ENCODE measurements around the gene ZNF479.
"Not testable (repeated sequence)": the region's sequence is repeated elsewhere in the genome, so short reads cannot be mapped to it uniquely, and the experiment has no call there.

Gene ZNF479

DNA sequence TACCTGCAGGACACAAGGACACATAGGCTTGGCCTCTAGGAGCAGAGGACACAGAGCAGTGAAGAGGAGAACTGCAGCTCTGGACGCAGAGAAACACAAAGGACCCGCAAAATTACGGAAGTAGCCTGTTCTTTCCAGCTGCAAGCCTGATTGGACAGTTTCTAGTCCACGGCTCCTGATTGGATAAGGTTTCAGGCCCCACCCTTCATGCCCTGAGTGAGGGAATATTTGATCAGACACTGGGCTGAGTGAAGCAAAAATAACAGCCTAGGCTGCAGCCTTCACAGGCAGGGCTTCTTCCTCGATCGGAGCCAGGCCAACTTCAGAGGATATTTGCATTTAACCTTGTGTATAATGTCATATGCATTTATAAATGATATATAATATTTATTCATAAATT, at the start of gene ZNF479:
ZNF479 (minus strand) TSS at position 101 of the 400 bp plus-strand sequence. CDS start 112 bp downstream, outside the sequence.
- not testable (repeated sequence) for DNase-seq (ENCODE audit: low spot score)

DNA sequence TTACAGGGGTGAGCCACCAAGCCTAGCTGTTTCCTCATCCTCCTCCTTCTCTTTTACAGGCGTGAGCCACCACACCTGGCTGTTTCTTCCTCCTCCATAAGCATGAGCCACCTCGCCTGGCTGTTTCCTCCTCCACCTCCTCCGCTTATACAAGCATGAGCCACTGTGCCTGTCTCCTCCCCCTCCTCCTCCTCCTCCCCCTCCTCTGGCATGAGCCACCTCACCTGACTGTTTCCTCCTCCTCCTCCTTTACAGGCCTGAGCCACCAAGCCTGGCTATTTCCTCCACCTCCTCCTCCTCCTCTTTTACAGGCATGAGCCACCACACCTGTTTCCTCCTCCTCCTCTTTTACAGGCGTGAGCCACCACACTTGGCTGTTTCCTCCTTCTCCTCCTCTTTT, 49.8 kb upstream of the ZNF479 start:
- no peak for DNase-seq (ENCODE audit: low spot score)

DNA sequence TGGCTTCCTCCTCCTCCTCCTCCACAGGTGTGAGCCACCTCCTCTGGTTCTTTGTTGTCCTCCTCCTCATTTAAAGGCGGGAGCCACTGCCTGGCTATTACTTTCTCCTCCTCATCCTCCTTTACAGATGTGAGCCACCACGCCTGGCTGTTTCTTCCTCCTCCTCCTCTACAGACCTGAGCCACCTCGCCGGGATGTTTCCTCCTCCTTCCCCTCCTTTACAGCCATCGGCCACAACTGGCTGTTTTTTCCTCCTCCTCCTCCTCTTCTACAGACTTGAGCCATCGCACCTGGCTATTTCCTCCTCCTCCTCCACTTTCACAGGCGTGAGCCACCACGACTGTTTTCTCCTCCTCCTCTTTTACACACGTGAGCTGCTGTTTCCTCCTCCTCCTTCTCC, 49.0 kb upstream of the ZNF479 start:
- DNase-seq (ENCODE audit: low spot score), result no peak

DNA sequence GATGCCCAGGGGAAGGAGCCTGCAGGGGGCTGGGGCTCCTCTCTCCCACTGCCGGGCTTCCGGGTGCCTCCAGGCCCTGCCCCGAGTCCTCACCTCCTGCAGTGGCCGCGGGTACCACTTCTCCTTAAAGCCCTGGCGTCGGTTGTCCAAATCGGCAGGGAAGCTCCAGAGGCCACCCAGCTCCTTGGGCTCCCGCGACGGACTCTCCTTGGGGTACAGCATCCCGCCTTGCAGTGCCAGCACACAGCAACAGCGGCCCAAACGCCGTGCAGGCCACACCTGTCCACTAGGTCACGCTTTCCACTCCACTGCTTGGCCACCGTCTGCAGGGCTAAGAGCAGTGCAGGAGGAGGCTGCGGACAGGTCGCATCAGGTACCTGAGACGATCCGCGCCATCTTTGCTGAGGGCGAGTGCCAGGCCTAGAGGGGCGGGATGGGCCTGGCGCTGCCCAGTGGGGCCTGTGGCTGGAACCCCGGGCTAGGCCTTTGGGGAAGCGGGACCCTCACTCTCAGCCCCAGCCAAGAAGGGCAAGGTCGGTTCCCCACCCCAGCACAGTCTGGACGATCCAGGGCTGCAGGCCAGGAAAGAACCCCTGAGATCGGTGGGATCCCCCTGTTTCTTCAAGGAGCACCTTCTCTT, 47.7 kb upstream of the ZNF479 start:
- DNase-seq (ENCODE audit: low spot score), result no peak

DNA sequence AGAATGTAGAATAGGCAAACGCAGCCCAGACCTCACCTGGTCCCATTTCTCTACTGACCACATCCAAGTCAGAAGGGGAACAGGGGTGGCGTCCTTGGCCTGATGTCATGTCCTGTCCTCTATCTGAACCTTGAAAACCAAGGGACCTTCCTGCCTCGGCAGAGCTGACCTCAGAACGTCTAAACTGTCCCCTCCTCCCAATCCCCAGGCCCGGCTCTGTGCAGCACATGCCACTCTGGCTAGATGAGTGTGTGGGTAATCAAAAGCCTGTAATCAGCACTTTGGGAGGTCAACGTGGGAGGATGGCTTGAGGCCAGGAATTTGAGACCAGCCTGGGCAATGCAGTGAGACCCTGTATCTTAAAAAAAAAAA, 46.5 kb upstream of the ZNF479 start:
- no peak for DNase-seq (ENCODE audit: low spot score)

DNA sequence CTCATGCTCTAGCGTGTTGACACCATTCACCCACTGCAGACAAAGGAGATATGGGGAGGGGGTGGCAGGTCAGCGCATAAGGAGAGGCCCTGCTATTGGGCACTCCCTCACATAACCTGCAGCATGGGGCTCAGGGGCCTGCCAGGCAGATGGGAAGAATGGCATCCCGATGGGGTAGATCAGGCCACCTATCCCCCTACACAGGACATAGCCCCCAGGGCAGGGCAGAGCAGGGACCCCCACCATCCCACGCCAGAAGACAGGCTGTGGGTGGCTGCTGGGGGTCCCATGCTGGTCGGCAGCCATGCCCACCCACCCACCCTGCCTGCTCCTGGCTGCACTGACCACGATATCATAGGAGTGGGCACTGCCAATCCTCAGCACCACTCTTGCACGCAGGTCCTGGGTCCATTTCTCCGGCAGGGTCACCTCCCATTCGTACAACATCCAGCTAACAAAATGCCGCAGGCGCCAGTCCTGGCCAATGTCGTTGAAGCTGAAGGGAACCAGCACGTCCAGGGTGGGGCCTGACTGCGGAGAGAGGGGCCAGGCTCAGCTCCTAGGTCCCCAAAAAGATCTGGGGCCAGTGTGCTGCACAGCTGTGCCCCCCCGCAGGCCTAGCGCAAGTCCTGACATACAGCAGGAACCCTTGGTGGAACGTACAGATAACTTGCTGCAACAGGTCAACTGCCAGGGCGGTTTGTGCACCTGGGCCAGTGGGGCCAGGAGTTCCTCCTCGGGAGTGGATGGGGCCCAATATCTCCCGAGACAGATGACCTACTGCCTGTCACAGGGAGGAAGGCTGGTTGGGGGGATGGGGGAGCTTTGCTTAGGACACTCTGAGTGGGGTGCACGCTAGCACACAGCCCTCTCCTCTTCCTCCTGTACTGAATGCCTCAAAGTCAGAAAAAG, 45.9 kb upstream of the ZNF479 start:
- DNase-seq (ENCODE audit: low spot score), result no peak

DNA sequence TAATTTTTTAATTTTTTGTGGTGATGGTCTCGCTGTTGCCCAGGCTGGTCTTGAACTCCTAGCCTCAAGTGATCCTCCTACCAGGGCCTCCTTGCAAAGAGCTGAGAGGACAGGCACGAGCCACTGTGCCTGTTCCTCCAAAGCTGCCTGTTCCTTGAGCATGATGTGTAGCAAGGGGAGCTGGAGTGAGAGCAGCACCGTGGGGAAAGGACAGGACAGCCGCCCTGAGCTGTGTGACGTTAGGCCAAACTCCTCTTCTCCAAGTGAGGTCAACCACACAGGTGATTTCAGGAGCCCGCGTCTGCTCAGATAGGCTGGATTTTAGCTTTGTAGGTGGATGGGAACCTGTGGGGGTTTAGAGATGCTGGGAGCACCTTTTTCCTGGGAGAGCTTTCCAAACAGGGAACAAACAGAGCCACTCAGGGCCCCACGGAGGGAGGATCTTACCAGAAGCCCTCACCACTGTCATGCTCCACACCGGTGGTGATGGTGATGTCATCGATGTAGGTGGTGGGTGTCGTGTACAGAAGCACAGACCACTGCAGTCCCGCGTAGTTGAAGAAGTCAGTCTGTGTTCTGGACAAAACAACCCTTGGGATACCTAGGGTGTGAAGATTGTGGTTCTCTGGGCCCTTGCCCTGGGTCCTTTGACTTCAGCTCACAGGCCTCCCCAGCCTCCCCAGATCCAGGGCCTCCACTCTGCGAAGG, 44.8 kb upstream of the ZNF479 start:
- DNase-seq (ENCODE audit: low spot score), result no peak

DNA sequence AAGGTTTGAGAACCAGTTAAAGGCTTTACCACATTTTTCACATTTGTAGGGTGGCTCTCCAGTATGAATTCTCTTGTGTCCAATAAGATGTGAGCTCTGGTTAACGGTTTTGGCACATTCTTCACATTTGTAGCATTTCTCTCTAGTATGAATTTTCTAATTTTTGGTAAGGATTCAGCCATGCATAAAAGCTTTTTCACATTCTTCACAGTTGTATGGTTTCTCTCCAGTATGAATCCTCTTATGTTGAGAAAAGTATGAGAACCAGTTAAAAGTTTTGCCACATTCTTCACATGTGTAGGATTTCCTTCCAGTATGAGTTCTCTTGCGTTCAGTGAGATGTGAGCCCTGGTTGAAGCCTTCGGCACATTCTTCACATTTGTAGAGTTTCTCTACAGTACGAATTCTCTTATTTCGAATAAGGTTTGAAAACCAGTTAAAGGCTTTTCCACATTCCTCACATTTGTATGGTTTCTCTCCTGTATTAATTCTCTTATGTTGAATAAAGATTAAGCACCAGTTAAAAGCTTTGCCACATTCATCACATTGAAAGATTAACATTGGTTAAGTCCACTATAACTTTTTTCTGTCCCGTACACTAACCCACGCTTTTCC, 33.2 kb upstream of the ZNF479 start:
- DNase-seq (ENCODE audit: low spot score), result no peak

DNA sequence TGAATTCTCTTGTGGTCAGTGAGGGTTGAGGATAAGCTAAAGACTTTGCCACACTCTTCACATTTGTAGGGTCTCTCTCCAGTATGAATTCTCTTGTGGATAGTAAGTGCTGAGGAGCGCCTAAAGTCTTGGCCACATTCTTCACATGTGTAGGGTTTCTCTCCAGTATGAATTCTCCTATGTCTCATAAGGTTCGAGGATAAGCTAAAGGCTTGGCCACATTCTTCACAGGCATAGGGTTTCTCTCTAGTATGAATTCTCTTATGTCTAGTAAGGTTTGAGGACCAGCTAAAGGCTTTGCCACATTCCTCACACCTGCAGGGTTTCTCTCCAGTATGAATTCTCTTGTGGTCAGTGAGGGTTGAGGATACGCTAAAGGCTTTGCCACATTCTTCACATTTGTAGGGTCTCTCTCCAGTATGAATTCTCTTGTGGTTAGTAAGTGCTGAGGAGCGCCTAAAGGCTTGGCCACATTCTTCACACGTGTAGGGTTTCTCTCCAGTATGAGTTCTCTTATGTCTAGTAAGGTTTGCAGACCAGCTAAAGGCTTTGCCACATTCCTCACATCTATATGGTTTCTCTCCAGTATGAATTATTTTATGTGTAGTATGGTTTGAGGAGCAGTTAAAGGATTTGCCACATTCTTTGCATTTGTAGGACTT, 12.0 kb downstream of the ZNF479 start:
- not testable (repeated sequence) for DNase-seq (ENCODE audit: low spot score)
